ENCODE results near the gene SHKBP1.

Gene SHKBP1

DNA sequence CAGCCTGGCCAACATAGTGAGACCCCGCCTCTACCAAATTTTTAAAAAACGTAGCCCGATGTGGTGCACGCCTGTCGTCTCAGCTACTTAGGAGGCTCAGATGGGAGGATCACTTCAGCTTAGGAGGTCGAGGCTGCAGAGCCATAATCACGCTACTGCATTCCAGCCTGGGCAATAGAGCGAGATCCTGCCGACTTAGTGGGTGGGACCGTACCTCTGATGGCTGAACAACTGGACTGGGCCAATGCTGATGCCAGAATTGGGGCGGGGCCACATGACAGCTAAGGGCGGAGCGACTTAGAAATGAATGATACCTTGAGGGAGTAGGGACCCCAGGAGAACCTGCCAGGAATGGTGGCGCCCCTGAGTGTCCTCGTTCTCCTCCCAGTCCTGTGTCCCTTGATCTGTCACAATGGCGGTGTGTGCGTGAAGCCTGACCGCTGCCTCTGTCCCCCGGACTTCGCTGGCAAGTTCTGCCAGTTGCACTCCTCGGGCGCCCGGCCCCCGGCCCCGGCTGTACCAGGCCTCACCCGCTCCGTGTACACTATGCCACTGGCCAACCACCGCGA, 28.1 kb downstream of the SHKBP1 start:
- TF ChIP-seq, protein P1, sequence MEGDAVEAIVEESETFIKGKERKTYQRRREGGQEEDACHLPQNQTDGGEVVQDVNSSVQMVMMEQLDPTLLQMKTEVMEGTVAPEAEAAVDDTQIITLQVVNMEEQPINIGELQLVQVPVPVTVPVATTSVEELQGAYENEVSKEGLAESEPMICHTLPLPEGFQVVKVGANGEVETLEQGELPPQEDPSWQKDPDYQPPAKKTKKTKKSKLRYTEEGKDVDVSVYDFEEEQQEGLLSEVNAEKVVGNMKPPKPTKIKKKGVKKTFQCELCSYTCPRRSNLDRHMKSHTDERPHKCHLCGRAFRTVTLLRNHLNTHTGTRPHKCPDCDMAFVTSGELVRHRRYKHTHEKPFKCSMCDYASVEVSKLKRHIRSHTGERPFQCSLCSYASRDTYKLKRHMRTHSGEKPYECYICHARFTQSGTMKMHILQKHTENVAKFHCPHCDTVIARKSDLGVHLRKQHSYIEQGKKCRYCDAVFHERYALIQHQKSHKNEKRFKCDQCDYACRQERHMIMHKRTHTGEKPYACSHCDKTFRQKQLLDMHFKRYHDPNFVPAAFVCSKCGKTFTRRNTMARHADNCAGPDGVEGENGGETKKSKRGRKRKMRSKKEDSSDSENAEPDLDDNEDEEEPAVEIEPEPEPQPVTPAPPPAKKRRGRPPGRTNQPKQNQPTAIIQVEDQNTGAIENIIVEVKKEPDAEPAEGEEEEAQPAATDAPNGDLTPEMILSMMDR (IDR thresholded peaks at IDR 0.05), result no peak
- TF ChIP-seq ZFX (IDR thresholded peaks at IDR 0.05; ENCODE audit: borderline replicate concordance), result no peak
- H3K27ac ChIP-seq, result peak overlapping the region; percentile 97

DNA sequence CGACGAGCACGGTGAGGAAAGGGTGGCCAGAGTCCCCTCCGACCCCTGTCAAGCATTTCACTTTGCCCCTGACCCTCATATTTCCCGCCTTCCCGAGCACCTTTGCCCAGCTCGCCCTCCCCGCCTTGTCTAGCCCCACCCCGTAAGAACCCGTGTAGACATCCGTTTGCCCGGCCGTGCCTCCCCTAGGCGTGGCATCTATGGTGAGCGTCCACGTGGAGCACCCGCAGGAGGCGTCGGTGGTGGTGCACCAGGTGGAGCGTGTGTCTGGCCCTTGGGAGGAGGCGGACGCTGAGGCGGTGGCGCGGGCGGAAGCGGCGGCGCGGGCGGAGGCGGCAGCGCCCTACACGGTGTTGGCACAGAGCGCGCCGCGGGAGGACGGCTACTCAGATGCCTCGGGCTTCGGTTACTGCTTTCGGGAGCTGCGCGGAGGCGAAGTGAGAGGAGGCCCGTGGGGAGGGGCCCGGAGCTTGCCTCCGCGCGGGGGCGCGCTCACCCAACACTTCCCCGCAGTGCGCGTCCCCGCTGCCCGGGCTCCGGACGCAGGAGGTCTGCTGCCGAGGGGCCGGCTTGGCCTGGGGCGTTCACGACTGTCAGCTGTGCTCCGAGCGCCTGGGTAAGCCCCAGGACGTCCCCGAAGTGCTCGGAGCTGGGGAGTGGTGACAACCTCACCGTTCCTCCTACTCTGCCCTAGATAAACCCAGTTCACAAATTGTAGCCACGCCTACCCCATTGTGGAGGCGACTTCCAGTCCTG, 28.7 kb downstream of the SHKBP1 start:
- H3K27ac ChIP-seq, result peak overlapping the region; percentile 97
- TF ChIP-seq ZFX (IDR thresholded peaks at IDR 0.05; ENCODE audit: borderline replicate concordance), result no peak
- TF ChIP-seq, protein P1 (IDR thresholded peaks at IDR 0.05), result peak; percentile 48

DNA sequence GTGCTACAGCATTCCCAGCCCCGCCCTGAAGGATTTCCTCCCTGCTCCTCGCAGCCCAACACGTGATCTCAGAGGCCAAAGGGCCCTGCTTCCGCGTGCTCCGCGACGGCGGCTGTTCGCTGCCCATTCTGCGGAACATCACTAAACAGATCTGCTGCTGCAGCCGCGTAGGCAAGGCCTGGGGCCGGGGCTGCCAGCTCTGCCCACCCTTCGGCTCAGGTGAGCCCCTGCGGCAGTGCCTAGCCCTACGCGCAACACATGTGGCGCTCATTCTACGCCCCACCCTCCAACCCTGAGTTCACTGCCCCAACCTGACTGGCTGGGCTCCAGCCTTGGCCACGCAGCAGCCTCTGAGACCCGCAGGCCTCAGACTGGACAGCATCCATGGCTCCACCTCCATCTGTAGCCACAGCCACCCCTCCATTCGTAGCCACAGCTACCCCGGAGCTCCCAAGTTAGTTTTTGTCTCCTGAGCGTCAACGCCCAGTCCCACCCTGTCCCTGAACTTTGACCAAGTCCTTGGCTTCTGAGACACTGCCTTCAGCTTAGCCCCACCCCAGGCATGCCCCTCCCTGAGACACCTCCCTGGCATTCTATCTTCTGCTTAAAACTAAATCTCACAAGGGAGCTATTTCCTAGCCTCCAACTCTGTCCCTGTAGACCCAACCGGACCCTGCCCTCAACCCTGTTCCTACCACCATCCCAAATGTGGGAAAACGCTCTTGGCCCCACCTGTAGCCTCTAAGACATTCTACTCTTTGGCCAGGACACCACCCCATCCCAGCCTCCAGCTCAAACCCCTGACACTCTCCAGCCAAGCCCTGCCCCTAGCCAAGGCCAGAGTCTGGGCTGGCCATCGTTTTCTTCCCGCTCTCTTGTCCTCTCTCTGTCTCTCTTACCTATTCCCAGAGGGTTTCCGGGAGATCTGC, 30.9 kb downstream of the SHKBP1 start:
- peak overlapping the region; percentile 97 for H3K27ac ChIP-seq
- TF ChIP-seq, protein P1 (IDR thresholded peaks at IDR 0.05), result no peak
- no peak for TF ChIP-seq ZFX (IDR thresholded peaks at IDR 0.05; ENCODE audit: borderline replicate concordance)

DNA sequence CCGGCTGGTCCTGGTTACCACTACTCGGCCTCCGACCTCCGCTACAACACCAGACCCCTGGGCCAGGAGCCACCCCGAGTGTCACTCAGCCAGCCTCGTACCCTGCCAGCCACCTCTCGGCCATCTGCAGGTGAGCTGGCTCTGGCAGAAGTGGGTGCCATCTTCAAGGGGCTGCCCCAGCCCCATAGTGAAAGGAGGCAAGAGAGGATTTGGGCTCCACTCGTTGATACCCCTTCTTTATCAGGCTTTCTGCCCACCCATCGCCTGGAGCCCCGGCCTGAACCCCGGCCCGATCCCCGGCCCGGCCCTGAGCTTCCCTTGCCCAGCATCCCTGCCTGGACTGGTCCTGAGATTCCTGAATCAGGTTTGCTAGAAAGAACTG, 31.6 kb downstream of the SHKBP1 start:
- peak overlapping the region; percentile 97 for H3K27ac ChIP-seq
- no peak for TF ChIP-seq ZFX (IDR thresholded peaks at IDR 0.05; ENCODE audit: borderline replicate concordance)
- TF ChIP-seq, protein P1 (IDR thresholded peaks at IDR 0.05), result no peak

- peak overlapping the region; percentile 97 for H3K27ac ChIP-seq
- TF ChIP-seq, protein P1 (IDR thresholded peaks at IDR 0.05), result no peak
- TF ChIP-seq ZFX (IDR thresholded peaks at IDR 0.05; ENCODE audit: borderline replicate concordance), result no peak
These were observed 32.3 kb downstream of the SHKBP1 start for GRCh38 chr19:40608957-40609356.

DNA sequence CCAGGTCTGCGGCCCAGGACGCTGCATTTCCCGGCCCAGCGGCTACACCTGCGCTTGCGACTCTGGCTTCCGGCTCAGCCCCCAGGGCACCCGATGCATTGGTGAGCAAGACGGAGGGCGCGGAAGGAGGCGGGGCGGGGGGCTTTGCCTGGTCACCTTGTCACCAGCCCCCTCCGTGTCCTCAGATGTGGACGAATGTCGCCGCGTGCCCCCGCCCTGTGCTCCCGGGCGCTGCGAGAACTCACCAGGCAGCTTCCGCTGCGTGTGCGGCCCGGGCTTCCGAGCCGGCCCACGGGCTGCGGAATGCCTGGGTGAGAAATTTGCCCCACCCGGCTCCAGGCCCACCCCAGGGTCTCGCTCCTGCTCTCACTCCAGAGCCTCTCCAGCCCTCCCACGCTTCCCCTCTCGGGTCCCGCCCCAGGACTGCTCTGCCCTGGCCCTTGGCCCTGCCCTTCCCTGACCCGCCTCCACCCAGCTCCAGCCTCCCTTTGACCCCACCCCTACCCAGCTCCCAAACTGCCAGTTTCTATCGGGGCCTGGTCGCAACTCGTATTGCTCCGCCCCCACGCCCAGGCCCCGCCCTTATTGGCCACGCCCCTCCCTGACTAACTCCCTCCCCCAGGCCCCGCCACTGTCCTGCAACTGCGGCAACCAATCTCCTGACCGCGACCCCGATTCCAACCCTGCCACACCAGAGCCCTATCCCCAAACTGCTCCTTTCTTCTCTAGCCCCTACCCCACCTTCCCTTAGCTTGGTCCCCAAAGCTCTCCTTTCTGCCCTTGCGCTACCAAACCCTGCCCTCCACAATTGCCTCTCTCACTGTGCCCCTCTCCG, 33.1 kb downstream of the SHKBP1 start:
- TF ChIP-seq ZFX (IDR thresholded peaks at IDR 0.05; ENCODE audit: borderline replicate concordance), result no peak
- TF ChIP-seq, protein P1 (IDR thresholded peaks at IDR 0.05), result no peak

More for the DNA sequence above, 33.1 kb downstream of the SHKBP1 start:
- H3K27ac ChIP-seq, result peak overlapping the region; percentile 97
